ENCODE data around the gene KCNG1.

DNA sequence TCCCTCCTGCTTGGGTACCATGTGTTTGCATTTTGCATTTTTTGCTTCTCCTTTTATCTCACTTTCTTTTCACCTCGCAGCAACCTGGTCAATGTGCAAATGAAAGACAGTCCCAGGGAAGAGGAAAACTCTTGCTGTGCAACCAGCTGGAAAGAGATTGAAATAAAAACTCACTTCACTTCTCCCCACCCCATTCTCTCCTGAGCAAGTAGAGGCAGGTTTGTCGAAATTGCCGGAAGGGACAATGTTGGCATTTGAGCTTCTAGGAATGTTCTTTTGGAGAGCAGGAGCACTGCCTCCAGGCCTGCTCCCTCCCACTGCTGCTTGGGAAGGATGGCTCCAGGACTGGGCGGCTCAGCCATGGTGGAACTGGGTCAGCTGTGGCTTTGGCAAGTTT is 30.6 kb downstream of the KCNG1 start:
- TF ChIP-seq EZH2phosphoT487 (IDR thresholded peaks at IDR 0.05; ENCODE audit: low read length) (no peak), EZH2 (optimal IDR thresholded peaks at IDR 0.05; ENCODE audit: low read depth, low read length) (no peak)
- TF ChIP-seq, protein P1, sequence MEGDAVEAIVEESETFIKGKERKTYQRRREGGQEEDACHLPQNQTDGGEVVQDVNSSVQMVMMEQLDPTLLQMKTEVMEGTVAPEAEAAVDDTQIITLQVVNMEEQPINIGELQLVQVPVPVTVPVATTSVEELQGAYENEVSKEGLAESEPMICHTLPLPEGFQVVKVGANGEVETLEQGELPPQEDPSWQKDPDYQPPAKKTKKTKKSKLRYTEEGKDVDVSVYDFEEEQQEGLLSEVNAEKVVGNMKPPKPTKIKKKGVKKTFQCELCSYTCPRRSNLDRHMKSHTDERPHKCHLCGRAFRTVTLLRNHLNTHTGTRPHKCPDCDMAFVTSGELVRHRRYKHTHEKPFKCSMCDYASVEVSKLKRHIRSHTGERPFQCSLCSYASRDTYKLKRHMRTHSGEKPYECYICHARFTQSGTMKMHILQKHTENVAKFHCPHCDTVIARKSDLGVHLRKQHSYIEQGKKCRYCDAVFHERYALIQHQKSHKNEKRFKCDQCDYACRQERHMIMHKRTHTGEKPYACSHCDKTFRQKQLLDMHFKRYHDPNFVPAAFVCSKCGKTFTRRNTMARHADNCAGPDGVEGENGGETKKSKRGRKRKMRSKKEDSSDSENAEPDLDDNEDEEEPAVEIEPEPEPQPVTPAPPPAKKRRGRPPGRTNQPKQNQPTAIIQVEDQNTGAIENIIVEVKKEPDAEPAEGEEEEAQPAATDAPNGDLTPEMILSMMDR (IDR thresholded peaks at IDR 0.05; ENCODE audit: low read length): no peak
